SK-N-SH treated with all-trans-retinoic acid at 6 μM for 48 hours (cell line): ENCODE measurements around the gene PRCC.

Source experiments
- PPARA ChIP-seq: fragments of 250-450 bp; sonication (Bioruptor Pico); IDR thresholded peaks from 2 replicates; pipeline ENCODE4 v1.5.0; 2020; ENCODE audit warnings: mild to moderate bottlenecking, borderline replicate concordance
- RARB ChIP-seq: fragments of 250-450 bp; sonication (Bioruptor Pico); IDR thresholded peaks from 2 replicates; pipeline ENCODE4 v1.8.0; 2021; ENCODE audit warnings: mild to moderate bottlenecking, moderate library complexity
- ZC3H10 ChIP-seq: fragments of 250-450 bp; sonication (Bioruptor Pico); IDR thresholded peaks from 2 replicates; pipeline ENCODE4 v1.5.1; 2021; ENCODE audit warnings: mild to moderate bottlenecking, moderate library complexity
- ZFP3 ChIP-seq: fragments of 250-450 bp; sonication (Bioruptor Pico); IDR thresholded peaks from 2 replicates; pipeline ENCODE4 v1.5.0; 2020; ENCODE audit warnings: mild to moderate bottlenecking, moderate library complexity
- ZFP30 ChIP-seq: fragments of 450-650 bp; formaldehyde crosslinking; IDR thresholded peaks from 2 replicates; pipeline ENCODE4 v1.5.0; 2022; ENCODE audit warnings: mild to moderate bottlenecking, moderate library complexity
- ZNF70 ChIP-seq: fragments of 450-650 bp; formaldehyde crosslinking; IDR thresholded peaks from 2 replicates; pipeline ENCODE4 v1.5.0; 2020; ENCODE audit warnings: mild to moderate bottlenecking, moderate library complexity
- TF ChIP-seq, protein P1 (sequence below): fragments of 250-450 bp; sonication (Bioruptor Pico); IDR thresholded peaks from 2 replicates; pipeline ENCODE4 v1.5.1; 2020; ENCODE audit warnings: low read depth, mild to moderate bottlenecking, moderate library complexity
- TF ChIP-seq, protein P2 (sequence below): fragments of 250-450 bp; sonication (Bioruptor Pico); IDR thresholded peaks from 2 replicates; pipeline ENCODE4 v1.8.0; 2021; ENCODE audit warnings: low read depth, mild to moderate bottlenecking, moderate library complexity, borderline replicate concordance
- TF ChIP-seq, protein P3 (sequence below): fragments of 250-450 bp; sonication (Bioruptor Pico); IDR thresholded peaks from 2 replicates; pipeline ENCODE4 v1.8.0; 2020; ENCODE audit warnings: mild to moderate bottlenecking, moderate library complexity, borderline replicate concordance

DNA sequence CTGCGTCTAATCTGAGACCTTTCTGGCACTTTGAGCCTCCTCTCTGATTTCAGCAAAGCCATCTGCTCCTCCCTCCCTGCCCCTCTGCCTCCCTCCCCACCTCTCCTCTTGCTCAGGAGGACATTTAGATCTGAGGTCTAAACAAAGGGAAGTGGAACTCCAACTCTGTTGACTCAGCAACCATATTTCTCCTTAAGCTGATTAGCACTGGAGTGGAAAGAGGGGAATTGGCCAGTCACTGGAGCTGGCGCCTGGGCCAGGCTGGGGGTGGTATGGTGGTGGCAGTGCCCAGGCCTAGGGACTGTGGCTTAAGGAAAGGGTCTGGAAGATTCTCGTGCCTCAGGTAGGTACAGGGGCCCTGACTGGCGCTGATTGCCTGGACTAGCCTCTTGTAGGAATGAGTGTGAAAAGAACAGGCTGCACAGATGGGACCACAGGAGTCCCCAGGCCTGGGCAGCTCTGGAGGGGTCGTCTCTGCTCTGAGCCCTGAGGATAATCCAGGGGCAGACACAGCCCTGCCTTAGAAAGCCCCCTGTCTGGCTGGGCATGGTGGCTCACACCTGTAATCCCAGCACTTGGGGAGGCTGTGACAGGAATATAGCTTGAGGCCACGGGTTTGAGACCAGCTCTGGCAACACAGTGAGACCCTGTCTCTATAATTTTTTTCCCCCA, 37.4 kb downstream of the PRCC start:
- no peak for TF ChIP-seq RARB (CRISPR knock-in tag)
- TF ChIP-seq, protein P1, sequence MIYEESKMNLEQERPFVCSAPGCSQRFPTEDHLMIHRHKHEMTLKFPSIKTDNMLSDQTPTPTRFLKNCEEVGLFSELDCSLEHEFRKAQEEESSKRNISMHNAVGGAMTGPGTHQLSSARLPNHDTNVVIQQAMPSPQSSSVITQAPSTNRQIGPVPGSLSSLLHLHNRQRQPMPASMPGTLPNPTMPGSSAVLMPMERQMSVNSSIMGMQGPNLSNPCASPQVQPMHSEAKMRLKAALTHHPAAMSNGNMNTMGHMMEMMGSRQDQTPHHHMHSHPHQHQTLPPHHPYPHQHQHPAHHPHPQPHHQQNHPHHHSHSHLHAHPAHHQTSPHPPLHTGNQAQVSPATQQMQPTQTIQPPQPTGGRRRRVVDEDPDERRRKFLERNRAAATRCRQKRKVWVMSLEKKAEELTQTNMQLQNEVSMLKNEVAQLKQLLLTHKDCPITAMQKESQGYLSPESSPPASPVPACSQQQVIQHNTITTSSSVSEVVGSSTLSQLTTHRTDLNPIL (CRISPR knock-in tag), result no peak
- no peak for TF ChIP-seq ZFP30 (CRISPR knock-in tag)
- no peak for TF ChIP-seq PPARA
- TF ChIP-seq, protein P2, sequence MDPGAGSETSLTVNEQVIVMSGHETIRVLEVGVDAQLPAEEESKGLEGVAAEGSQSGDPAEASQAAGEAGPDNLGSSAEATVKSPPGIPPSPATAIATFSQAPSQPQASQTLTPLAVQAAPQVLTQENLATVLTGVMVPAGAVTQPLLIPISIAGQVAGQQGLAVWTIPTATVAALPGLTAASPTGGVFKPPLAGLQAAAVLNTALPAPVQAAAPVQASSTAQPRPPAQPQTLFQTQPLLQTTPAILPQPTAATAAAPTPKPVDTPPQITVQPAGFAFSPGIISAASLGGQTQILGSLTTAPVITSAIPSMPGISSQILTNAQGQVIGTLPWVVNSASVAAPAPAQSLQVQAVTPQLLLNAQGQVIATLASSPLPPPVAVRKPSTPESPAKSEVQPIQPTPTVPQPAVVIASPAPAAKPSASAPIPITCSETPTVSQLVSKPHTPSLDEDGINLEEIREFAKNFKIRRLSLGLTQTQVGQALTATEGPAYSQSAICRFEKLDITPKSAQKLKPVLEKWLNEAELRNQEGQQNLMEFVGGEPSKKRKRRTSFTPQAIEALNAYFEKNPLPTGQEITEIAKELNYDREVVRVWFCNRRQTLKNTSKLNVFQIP (CRISPR knock-in tag), result no peak
- TF ChIP-seq ZC3H10 (CRISPR knock-in tag), result no peak
- TF ChIP-seq, protein P3, sequence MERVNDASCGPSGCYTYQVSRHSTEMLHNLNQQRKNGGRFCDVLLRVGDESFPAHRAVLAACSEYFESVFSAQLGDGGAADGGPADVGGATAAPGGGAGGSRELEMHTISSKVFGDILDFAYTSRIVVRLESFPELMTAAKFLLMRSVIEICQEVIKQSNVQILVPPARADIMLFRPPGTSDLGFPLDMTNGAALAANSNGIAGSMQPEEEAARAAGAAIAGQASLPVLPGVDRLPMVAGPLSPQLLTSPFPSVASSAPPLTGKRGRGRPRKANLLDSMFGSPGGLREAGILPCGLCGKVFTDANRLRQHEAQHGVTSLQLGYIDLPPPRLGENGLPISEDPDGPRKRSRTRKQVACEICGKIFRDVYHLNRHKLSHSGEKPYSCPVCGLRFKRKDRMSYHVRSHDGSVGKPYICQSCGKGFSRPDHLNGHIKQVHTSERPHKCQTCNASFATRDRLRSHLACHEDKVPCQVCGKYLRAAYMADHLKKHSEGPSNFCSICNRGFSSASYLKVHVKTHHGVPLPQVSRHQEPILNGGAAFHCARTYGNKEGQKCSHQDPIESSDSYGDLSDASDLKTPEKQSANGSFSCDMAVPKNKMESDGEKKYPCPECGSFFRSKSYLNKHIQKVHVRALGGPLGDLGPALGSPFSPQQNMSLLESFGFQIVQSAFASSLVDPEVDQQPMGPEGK, result no peak
- no peak for TF ChIP-seq ZNF70 (CRISPR knock-in tag)
- TF ChIP-seq ZFP3, result 0 out of 2 replicates have a peak, but pooled peaks have one; percentile 21
